WERI-Rb-1 (cell line): Measurements from ENCODE around the gene CHRND.

Source experiments
- DNase-seq: peaks from one replicate; pipeline ENCODE4 v3.0.0-alpha.2; 2020
- H3K27ac ChIP-seq: fragments of 250-450 bp; sonication (Bioruptor Pico); 2 replicates; pipeline ENCODE4 v1.5.1; 2020; ENCODE audit warnings: mild to moderate bottlenecking, moderate library complexity
- H3K27me3 ChIP-seq: fragments of 250-450 bp; sonication (Bioruptor Pico); 2 replicates; pipeline ENCODE4 v1.5.1; 2021; ENCODE audit warnings: mild to moderate bottlenecking, low read depth, moderate library complexity; ENCODE audit not compliant: insufficient read depth, severe bottlenecking
- H3K36me3 ChIP-seq: fragments of 250-450 bp; sonication (Bioruptor Pico); 2 replicates; pipeline ENCODE4 v1.5.1; 2020; ENCODE audit warnings: mild to moderate bottlenecking, moderate library complexity
- H3K4me3 ChIP-seq: 2 replicates; pipeline ENCODE4 v1.5.1; 2011; ENCODE audit warnings: low read depth, mild to moderate bottlenecking, control low read depth, low read length
- H3K9me3 ChIP-seq: fragments of 250-450 bp; sonication (Bioruptor Pico); 2 replicates; pipeline ENCODE4 v1.5.1; 2021; ENCODE audit warnings: mild to moderate bottlenecking, moderate library complexity; ENCODE audit not compliant: severe bottlenecking
- CTCF ChIP-seq: IDR thresholded peaks from 2 replicates; pipeline ENCODE4 v1.5.1; 2011; ENCODE audit warnings: low read depth, mild to moderate bottlenecking, control low read depth, inconsistent platforms, low read length

The CHRND gene

DNA sequence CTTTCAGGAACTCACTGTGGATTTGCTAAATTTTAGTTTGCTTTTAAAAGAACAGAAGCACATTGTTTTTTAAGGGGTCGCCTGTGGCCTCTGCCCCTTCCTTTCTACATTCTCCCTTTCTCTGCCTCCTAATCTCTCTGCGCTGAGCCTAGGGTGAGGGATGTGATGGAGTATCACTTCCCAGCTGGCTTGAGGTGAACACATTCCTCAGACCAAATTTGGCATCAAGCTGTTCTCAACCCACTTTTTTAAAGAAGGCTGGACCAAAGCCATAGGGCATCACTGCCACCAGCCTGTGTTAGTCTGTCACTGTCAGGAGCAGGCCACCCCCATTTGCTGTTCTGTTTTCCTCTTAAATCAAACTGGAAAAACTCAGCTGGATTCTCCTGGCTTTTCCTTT, 51.9 kb downstream of the CHRND start:
- no peak for DNase-seq
- Histone ChIP-seq H3K9me3 (no peaks in the 10 kb centered on the region), H3K27ac (no peak overlapping the region), H3K36me3 (peaks cover 22% of the 10 kb centered on the region), H3K27me3 (no peaks in the 10 kb centered on the region), H3K4me3 (no peak overlapping the region)
- no peak for TF ChIP-seq CTCF

- Histone ChIP-seq H3K4me3 (no peak overlapping the region), H3K27ac (no peak overlapping the region), H3K27me3 (no peaks in the 10 kb centered on the region), H3K9me3 (no peaks in the 10 kb centered on the region), H3K36me3 (peaks cover 18% of the 10 kb centered on the region)
- no peak for TF ChIP-seq CTCF
- no peak for DNase-seq
Observed at GRCh38 chr2:232578626-232579025, 52.7 kb downstream of the CHRND start.

GRCh38 chr2:232580648-232580981, 54.7 kb downstream of the CHRND start:
- Histone ChIP-seq H3K27ac (no peak overlapping the region), H3K27me3 (no peaks in the 10 kb centered on the region), H3K4me3 (no peak overlapping the region), H3K9me3 (no peaks in the 10 kb centered on the region), H3K36me3 (peaks cover 12% of the 10 kb centered on the region; the same call in 1 of the 2 replicates)
- no peak for DNase-seq
- no peak for TF ChIP-seq CTCF

- H3K27me3 ChIP-seq: no peaks in the 10 kb centered on the region
- DNase-seq: no peak
- H3K9me3 ChIP-seq: no peaks in the 10 kb centered on the region
- TF ChIP-seq CTCF: no peak
- no peak overlapping the region for H3K4me3 ChIP-seq
- peaks cover 12% of the 10 kb centered on the region; the same call in 1 of the 2 replicates for H3K36me3 ChIP-seq
- no peak overlapping the region for H3K27ac ChIP-seq
Observed at GRCh38 chr2:232581725-232582124, 55.8 kb downstream of the CHRND start.

- Histone ChIP-seq H3K27ac (no peak overlapping the region), H3K9me3 (no peaks in the 10 kb centered on the region), H3K36me3 (peaks cover 9% of the 10 kb centered on the region; the same call in 1 of the 2 replicates), H3K4me3 (no peak overlapping the region), H3K27me3 (no peaks in the 10 kb centered on the region)
- no peak for TF ChIP-seq CTCF
- no peak for DNase-seq
Observed at GRCh38 chr2:232584238-232584637, 58.3 kb downstream of the CHRND start.
